GM23248 (cell line): Measurements from ENCODE around the gene SLC1A7.

ENCODE experiments used
- EZH2 ChIP-seq: fragments of 200-600 bp; sonication (generic); IDR thresholded peaks from 2 replicates; pipeline ENCODE4 v1.6.1; 2018; ENCODE audit warnings: antibody characterized with exemption, mild to moderate bottlenecking; ENCODE audit not compliant: insufficient read depth, poor library complexity, severe bottlenecking
- EZH2phosphoT487 ChIP-seq: fragments of 200-600 bp; sonication (generic); IDR thresholded peaks from 2 replicates; pipeline ENCODE4 v1.6.1; 2018; ENCODE audit warnings: antibody characterized with exemption, moderate library complexity, mild to moderate bottlenecking, low read depth; ENCODE audit not compliant: insufficient read depth

- TF ChIP-seq EZH2phosphoT487 (no peak), EZH2 (no peak)
These were observed 10.3 kb downstream of the SLC1A7 start for GRCh38 chr1:53132176-53132575.
